Stimulated activated CD8-positive, alpha-beta memory T cell treated with anti-CD3 and anti-CD28 coated beads, Interleukin-12 subunit alpha, Interleukin-12 subunit beta, amount 100 ng/mL, for 1 hour (primary cell): ENCODE measurements around the gene PITPNC1.

Experiments used
- DNase-seq: peaks from one replicate; pipeline ENCODE4 v3.0.0-alpha.2; 2020; ENCODE audit warnings: low read depth

PITPNC1 gene

GRCh38 chr17:67549820-67550219, 172.7 kb downstream of the PITPNC1 start:
- DNase-seq: no peak

- DNase-seq: no peak
Measured at GRCh38 chr17:67554634-67555033, 177.6 kb downstream of the PITPNC1 start.

GRCh38 chr17:67555855-67556254, 178.8 kb downstream of the PITPNC1 start:
- DNase-seq: no peak

GRCh38 chr17:67557052-67557845, 180.2 kb downstream of the PITPNC1 start:
- no peak for DNase-seq

- no peak for DNase-seq
Measured at GRCh38 chr17:67557921-67558320, 180.8 kb downstream of the PITPNC1 start.

GRCh38 chr17:67558740-67559380, 181.8 kb downstream of the PITPNC1 start:
- no peak for DNase-seq

GRCh38 chr17:67559381-67559966, 182.4 kb downstream of the PITPNC1 start:
- no peak for DNase-seq

- DNase-seq: no peak
Measured at GRCh38 chr17:67562005-67562404, 184.9 kb downstream of the PITPNC1 start.

GRCh38 chr17:67563692-67564228, 186.7 kb downstream of the PITPNC1 start:
- DNase-seq: no peak

- DNase-seq: no peak
Measured at GRCh38 chr17:67565068-67565467, 188.0 kb downstream of the PITPNC1 start.

- DNase-seq: no peak
Measured at GRCh38 chr17:67566656-67567055, 189.6 kb downstream of the PITPNC1 start.

- DNase-seq: no peak
Measured at GRCh38 chr17:67569015-67569451, 192.0 kb downstream of the PITPNC1 start.

GRCh38 chr17:67569873-67570272, 192.8 kb downstream of the PITPNC1 start:
- DNase-seq: no peak

- DNase-seq: no peak
Measured at GRCh38 chr17:67570797-67571196, 193.7 kb downstream of the PITPNC1 start.

GRCh38 chr17:67571478-67571877, 194.4 kb downstream of the PITPNC1 start:
- no peak for DNase-seq

- DNase-seq: no peak
Measured at GRCh38 chr17:67573987-67574657, 197.0 kb downstream of the PITPNC1 start.

GRCh38 chr17:67574658-67575293, 197.7 kb downstream of the PITPNC1 start:
- no peak for DNase-seq

- DNase-seq: no peak
Measured at GRCh38 chr17:67575325-67575724, 198.2 kb downstream of the PITPNC1 start.

- DNase-seq: no peak
Measured at GRCh38 chr17:67576471-67577115, 199.5 kb downstream of the PITPNC1 start.

GRCh38 chr17:67577429-67578141, 200.5 kb downstream of the PITPNC1 start:
- DNase-seq: no peak

- DNase-seq: no peak
Measured at GRCh38 chr17:67578142-67578457, 201.0 kb downstream of the PITPNC1 start.
